Measurements from ENCODE around the gene PGLYRP2. TPM values are rescaled to one million over a fixed set of nuclear protein-coding genes. Genes with fewer than 3 reads are reported as not detected.
A peak's percentile ranks its signal among the peaks of the same experiment; 100 is the strongest.

The PGLYRP2 gene
- total and polyA plus RNA-seq, 2 of the 13 experiments (the other 11 are each of a cell fraction or from before 2014, with no cell fraction given) = 0.04 to 1.0 TPM

DNA sequence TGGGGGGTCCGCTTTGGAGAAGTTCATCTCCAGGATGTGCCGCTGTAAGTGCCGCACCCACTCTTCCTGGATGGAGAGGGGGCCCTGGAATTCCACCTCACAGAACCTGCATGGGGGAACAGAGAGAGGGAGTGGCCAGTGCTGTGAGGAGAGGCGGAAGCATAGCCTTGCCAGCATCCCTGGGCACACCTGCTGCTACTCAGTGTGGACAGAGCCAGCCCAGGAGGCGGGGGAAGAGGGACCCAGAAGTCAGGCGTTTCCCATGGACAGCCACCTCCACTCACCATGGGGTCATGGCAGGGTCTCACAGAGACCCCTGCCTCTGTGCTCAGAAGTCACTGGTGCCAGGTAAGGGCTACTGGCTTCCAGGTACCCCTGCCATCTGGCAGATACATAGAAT, 56.2 kb downstream of the PGLYRP2 start:
- Histone ChIP-seq H3K79me2 (ENCODE audit: insufficient read depth, low read length) (peaks cover 7% of the 10 kb centered on the region), H3K27me3 (ENCODE audit: control insufficient read depth in 1 of 2, insufficient read depth in 2 of 2, low read length in 2 of 2) (no peaks in the 10 kb centered on the region; a peak in 1 of 5 replicates), H3K4me2 (ENCODE audit: low read depth, low read length) (no peak overlapping the region), H3K4me3 (replicated peaks in 1 of 3; ENCODE audit: insufficient read depth in 1 of 3, low read depth in 2 of 3, low read length in 3 of 3) (no peak overlapping the region), H3K9me3 (ENCODE audit: low read length) (no peaks in the 10 kb centered on the region; the same call in 1 of the 2 replicates), H3K36me3 (replicated peaks in 1 of 2; ENCODE audit: control insufficient read depth in 1 of 2, insufficient read depth in 2 of 2, low read length in 2 of 2) (peaks cover 27 to 37% of the 10 kb centered on the region in 2 experiments; a peak in 4 of 5 replicates), H3K9ac (ENCODE audit: insufficient read depth, low read depth, low read length) (no peak overlapping the region), H4K20me1 (ENCODE audit: insufficient read depth, low read length) (no peaks in the 10 kb centered on the region), H2AFZ (ENCODE audit: low read length) (no peak overlapping the region), H3K4me1 (ENCODE audit: insufficient read depth, low read length) (no peaks in the 10 kb centered on the region), H3K27ac (ENCODE audit: extremely low read length, insufficient read depth, low read length) (no peak overlapping the region)
- no TSS peak for BruUV-seq (replicated peaks)
- DNase-seq (ENCODE audit: low spot score) (no peak), FAIRE-seq (no peak), ATAC-seq (no peak)
- in situ Hi-C loops (cut with HindIII; ENCODE audit: extremely low pct_ligation_motif_present, low pct_unique_long_range_greater_than_20kb) = loop anchor here (10.0 kb wide), 1 partner anchor 132 kb away; no protein-coding TSS in a partner anchor
- CTCF ChIA-PET (ENCODE audit: low intra/inter-chr PET ratio, low total read pairs) = no interaction called here
- POLR2A ChIA-PET = no interaction called here
- TF ChIP-seq ZFP90 (CRISPR knock-in tag; IDR thresholded peaks at IDR 0.05; ENCODE audit: borderline replicate concordance) = peak; percentile 100
- TF ChIP-seq, protein P1, sequence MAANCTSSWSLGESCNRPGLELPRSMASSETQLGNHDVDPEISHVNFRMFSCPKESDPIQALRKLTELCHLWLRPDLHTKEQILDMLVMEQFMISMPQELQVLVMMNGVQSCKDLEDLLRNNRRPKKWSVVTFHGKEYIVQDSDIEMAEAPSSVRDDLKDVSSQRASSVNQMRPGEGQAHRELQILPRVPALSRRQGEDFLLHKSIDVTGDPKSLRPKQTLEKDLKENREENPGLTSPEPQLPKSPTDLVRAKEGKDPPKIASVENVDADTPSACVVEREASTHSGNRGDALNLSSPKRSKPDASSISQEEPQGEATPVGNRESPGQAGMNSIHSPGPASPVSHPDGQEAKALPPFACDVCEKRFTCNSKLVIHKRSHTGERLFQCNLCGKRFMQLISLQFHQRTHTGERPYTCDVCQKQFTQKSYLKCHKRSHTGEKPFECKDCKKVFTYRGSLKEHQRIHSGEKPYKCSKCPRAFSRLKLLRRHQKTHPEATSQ (CRISPR knock-in tag; IDR thresholded peaks at IDR 0.05; ENCODE audit: borderline replicate concordance) = no peak
- 93% methylated on average over 6 of the region's 6 CpGs for WGBS (ENCODE audit: low lambda C conversion rate)
- intact Hi-C loops (cut with micrococcal nuclease; ENCODE audit: unreplicated experiment) = no loop called here

DNA sequence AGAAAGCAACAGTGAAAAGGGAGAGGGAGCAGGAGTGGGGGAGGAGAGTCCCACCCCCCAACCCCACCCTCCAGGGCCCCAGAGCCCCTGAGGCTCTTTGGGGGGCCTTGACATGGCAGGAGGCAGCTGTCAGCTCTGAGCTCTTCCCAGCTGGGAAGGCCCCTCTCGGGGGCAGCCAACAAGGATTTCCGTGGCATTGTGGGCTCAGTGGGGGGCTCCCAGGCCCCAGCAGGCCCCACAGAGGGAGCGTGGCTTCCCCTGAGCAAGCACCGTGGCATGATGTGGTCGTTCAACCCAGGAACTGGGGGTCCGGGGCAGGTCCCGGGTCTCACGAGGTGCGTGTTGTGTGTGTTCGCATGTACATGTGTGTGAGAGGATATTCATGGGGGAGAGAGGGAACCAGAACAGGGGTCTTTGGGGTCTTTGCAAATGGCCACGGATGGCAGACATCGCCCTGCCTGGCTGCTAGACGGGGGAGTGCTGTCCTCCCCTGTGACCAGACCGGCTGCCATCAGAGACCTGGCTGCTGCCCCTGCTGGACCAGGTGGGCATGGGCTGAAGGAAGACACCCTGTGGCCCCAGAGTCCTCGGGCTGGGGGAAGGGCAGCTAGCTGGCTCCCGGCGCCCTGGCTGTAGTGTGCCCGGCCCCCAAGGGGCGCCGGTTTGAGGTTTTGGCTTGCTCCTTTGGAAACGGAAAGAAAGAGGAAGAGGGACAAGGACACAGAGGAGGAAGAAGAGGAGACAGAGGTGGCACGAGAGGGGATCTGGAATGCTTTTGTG, 56.8 kb downstream of the PGLYRP2 start:
- no TSS peak for BruUV-seq (replicated peaks)
- peaks cover 3% of the 10 kb centered on the region for H3K4me1 ChIP-seq (ENCODE audit: insufficient read depth, low read length)
- DNase-seq (ENCODE audit: low spot score) (no peak), FAIRE-seq (no peak), ATAC-seq (no peak)
- no peaks in the 10 kb centered on the region; a peak in 1 of 5 replicates for H3K27me3 ChIP-seq (ENCODE audit: control insufficient read depth in 1 of 2, insufficient read depth in 2 of 2, low read length in 2 of 2)
- peaks cover 25 to 34% of the 10 kb centered on the region in 2 experiments; a peak in 4 of 5 replicates for H3K36me3 ChIP-seq (replicated peaks in 1 of 2; ENCODE audit: control insufficient read depth in 1 of 2, insufficient read depth in 2 of 2, low read length in 2 of 2)
- 97% methylated on average over 21 of the region's 22 CpGs for WGBS (ENCODE audit: low lambda C conversion rate)
- CTCF ChIA-PET (ENCODE audit: low intra/inter-chr PET ratio, low total read pairs) = no interaction called here
- peaks cover 14% of the 10 kb centered on the region for H3K79me2 ChIP-seq (ENCODE audit: insufficient read depth, low read length)
- no peaks in the 10 kb centered on the region; the same call in 1 of the 2 replicates for H3K9me3 ChIP-seq (ENCODE audit: low read length)
- no peak overlapping the region for H3K9ac ChIP-seq (ENCODE audit: insufficient read depth, low read depth, low read length)
- in situ Hi-C loops (cut with HindIII; ENCODE audit: extremely low pct_ligation_motif_present, low pct_unique_long_range_greater_than_20kb) = loop anchor here (10.0 kb wide), 1 partner anchor 132 kb away; no protein-coding TSS in a partner anchor
- TF ChIP-seq AGO2 (optimal IDR thresholded peaks at IDR 0.05; ENCODE audit: low read depth, low read length) (peak; percentile 67), TAF15 (IDR thresholded peaks at IDR 0.05; ENCODE audit: low read depth, low read length, poor library complexity, severe bottlenecking) (no peak)
- intact Hi-C loops (cut with micrococcal nuclease; ENCODE audit: unreplicated experiment) = no loop called here
- H3K27ac ChIP-seq (ENCODE audit: extremely low read length, insufficient read depth, low read length) = no peak overlapping the region
- POLR2A ChIA-PET = no interaction called here
- H3K4me2 ChIP-seq (ENCODE audit: low read depth, low read length) = no peak overlapping the region
- no peak overlapping the region for H2AFZ ChIP-seq (ENCODE audit: low read length)
- H4K20me1 ChIP-seq (ENCODE audit: insufficient read depth, low read length) = peaks cover 4% of the 10 kb centered on the region; the same call in 1 of the 2 replicates
- no peak overlapping the region for H3K4me3 ChIP-seq (replicated peaks in 1 of 3; ENCODE audit: insufficient read depth in 1 of 3, low read depth in 2 of 3, low read length in 3 of 3)
